MV-4-11 (cell line): ENCODE data around the gene BCAR3.
A peak's percentile ranks its signal among the peaks of the same experiment; 100 is the strongest.

Experiments
- DNase-seq: peaks from one replicate; lab custom pipeline; 2025; lab: John Stamatoyannopoulos, UW

The BCAR3 gene

DNA sequence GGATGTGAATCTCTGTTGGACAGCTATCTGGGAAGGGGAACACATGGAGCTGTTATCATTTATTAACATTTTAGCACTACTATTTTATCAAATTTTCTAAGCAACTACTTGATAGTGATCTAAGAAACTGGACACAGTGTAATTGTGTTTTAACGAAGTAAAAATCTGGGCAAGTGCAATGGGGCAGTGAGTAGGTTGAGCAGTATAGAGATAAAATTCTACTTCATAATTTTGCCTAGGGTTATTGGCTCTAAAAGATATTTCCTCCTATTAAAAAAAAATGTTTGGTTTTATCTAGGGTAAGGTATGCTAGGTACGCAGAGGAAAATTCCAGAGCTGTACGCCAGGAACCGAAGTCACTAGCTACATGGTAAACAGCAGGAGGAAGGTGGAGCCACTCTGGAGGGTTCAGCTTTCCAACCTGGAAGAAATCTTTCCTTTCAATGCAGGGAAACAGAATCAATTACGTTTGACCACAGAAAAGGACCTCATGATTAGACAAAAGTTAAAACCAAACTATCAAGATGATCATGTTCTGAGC lies 43.3 kb downstream of the BCAR3 start:
- DNase-seq: no peak

DNA sequence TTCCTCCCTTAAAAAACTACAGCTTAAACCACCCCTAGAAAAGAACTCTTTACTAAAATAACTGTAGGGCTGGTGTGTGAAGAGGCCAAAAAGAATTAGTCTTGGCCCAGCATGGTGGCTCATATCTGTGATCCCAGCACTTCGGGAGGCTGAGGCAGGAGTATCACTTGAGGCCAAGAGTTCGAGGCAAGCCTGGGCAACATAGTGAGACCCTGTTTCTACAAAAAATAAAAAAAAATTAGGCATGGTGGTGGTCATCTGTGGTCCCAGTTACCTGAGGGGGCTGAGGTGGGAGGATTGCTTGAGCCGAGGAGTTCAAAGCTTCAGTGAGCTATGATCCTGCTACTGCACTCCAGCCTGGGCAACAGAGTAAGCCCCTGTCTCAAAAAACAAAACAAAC lies 44.9 kb downstream of the BCAR3 start:
- no peak for DNase-seq

GRCh38 chr1:93635614-93636543 lies 45.8 kb downstream of the BCAR3 start:
- DNase-seq: no peak

- DNase-seq: no peak
Measured at GRCh38 chr1:93633313-93633712, 48.3 kb downstream of the BCAR3 start.

- DNase-seq: peak; percentile 38
Measured at GRCh38 chr1:93631626-93632365, 49.8 kb downstream of the BCAR3 start.

GRCh38 chr1:93630168-93630567 lies 51.5 kb downstream of the BCAR3 start:
- DNase-seq: no peak

DNA sequence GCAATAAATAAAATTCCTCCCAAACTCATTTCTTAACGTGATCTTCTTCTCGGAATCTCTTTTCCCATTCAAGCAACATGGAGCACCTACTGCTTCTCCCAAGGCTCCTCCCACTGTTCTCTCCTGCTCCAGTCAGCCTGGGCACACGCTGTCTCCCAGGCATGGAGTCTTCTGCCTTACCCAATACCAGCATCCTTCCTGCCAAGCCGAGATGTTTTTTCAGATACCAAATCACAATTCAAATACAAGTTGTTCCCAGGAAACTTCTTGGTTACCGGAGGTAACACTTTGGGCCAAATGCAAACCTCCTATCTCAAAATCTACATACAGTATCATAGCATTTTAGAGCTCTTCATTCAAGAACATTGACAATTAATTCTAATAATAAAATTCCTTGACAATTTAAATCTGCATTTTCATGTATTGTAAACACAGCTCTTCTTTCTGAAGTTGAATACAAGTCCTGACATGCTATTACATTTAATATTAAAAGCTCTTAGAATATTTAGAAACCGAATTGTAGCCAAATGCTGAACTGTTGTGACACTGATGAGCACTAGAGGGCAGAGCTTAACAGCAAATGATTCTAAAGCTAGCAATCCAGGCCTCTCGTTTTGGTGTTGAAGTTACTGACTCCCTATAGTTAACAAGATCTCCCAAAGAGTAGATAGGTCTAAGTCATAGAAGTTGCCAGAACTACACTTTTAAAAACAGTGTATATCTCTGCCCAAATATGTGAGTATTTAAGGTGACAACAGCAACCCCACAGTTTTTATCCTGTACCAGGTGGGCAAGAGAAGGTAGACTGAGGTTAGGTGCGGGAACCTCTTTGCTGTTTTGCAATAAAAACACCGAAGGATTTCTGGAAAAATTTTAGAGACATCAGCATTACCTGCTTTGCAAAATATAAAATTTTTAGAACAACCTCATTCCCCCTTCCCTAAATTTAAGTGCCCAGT lies 52.3 kb downstream of the BCAR3 start:
- DNase-seq: peak; percentile 65

DNA sequence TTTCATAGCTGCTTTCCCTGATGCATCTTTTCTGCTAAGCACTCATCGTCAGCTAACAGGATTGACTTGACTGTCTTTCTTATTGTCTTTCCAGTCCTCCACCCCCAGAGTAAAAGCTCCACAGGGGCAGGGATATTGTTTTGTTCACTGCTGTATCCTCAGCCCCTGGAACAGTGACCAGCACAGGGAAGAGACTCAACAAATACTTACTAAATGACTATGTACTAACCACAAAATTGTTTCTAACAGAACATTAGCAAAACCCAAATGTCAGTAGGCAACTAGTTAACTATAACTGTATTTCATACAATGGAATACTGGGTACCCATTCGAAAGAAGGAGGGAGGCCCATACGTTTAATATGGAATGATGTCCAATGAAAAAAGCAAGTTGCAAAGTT lies 53.0 kb downstream of the BCAR3 start:
- DNase-seq: no peak

DNA sequence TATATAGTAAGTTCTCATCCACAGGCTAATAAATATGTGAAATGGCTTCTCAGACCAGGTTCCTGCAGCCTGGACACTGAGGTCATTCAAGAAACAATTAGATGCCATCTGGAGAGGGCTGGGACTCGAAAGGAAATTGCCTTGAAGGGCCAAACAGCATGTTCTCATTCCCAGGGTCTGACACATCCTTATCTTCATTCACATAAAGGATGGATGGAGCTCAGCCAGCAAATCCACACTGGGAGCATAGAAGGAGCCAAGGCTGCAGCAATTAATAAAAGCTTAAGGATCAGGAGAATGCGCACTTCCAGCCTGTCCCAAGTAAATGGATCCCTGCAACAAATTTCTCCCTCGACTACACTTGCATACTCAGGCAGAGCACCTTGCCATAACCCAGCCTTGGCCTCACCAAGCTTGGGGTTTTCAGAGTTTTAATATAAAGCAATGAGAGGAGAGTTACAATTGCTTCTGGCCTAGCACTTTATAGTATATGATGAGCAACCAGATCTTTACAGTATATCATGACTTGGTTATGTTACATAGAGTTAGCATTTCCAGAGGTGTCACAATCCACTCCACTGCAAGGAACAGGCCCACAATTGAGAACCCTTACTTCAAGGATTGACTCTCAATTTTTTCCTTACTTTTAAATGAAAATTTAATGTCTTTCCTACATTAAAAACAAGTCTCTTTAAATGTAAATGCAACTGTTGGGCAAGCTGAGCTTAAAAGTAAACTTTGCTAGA lies 55.9 kb downstream of the BCAR3 start:
- DNase-seq: no peak

DNA sequence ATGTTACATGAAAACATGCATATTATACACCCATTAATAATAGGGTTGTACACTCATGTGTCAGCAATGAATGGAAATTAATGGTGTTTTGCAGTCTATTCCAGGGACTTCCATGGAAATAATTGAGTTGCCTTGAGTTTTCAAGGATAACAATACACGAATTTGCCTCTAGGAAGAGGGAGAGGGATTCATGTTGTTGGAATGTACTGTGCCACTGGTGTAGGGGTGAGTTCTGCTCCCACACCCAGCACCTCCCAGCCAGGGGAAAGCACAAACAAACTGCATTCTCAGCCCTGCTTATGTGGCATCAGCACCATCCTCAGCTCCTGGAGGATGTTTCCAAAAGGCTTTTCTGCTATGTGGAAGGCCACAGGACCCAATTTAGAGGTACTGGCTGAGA lies 57.8 kb downstream of the BCAR3 start:
- no peak for DNase-seq

GRCh38 chr1:93623436-93623835 lies 58.2 kb downstream of the BCAR3 start:
- no peak for DNase-seq

- no peak for DNase-seq
Measured at GRCh38 chr1:93621246-93621645, 60.4 kb downstream of the BCAR3 start.

DNA sequence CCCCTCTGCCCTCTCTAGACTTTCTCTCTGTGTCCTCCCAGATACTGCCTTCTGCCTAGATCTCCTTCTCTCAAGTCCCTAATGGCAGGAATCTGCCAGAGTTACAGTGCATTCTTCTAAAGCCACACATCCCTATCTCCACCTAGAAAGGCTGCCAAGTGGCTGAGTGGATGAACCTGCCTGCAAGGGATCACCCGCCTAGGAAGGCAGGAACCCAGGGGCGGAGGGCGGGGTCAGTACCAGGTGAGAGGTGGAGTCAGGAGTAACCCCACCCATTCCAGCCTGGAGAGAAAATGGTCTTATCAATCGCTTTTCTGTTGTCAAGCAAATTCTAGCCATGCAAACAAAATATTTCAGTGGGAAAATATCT lies 60.8 kb downstream of the BCAR3 start:
- DNase-seq: no peak

DNA sequence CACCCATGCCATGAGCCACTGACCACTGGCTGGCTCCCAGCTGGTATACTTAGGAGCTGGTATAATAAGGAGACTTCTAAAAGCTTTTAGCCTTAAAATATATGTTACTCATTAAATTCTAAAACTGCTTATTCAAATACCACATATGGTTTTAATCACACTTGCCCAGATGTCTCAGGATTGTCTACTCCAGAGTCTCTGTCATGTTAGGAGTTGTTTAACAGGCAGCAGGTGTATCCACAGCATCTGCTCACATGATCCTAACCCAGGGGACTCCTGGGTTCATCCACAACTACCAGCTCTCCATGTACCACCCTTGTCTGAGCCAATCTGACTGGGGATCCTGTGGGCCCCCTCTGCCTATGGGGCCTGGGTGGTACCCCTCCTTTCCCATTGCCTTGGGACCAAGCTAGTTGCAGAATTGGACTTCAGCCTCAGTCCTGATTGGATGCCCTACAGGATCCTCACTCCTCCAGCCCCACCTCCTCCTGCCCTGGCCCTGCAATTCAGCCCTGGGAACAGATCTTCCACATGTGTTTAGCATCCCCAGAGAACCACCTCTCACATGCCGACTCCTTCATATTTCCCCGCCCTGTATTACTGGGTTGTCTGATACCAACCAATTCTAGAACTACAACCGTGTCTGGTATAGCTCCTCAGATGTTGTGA lies 61.3 kb downstream of the BCAR3 start:
- DNase-seq: no peak

GRCh38 chr1:93619507-93620171 lies 62.0 kb downstream of the BCAR3 start:
- DNase-seq: no peak

GRCh38 chr1:93617670-93618499 lies 63.8 kb downstream of the BCAR3 start:
- no peak for DNase-seq

- DNase-seq: no peak
Measured at GRCh38 chr1:93616996-93617669, 64.5 kb downstream of the BCAR3 start.

DNA sequence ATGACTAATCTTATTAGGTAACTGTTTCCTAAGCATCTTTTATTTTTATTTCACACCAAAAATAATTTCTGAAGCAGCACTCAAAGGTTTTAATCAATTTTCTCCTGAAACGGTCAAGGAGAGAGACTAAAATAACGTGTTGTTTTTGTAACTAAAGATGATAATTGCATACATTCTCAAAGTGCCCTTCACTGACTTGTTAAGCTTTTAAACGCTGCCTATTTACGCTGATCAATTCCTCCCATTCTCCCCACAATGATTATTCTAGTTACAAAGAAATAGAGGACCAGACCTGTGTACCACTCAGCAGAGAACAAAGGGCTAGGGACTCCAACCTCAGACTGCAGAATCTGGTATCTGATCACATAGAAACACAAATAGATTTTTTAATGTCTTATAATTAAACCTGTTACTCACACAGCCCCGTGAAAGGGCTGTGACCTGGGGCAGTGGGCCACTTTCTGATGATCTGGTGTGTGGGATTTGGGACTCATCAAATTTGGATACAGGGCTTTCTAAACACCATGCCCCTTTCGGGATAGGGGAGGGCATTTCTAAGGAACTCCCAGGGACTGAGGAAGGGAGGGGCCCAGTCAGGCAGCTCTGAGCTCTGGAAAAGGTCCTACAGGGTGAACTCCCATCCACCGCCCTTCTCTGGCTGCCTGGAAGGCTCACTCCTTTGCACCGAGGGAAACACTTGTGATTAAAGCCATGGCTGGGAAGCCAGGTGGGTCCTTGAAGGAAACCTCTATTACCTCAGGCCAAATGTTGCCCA lies 65.2 kb downstream of the BCAR3 start:
- DNase-seq: no peak
